Transverse colon (tissue), 4 donors: ENCODE data around the gene PHRF1.

Experiments used
- CTCF ChIP-seq, 5 experiments: fragments of 200-600 bp in 3 of 5; fragments of 450-650 bp in 2 of 5; sonication (generic) in 3 of 5; IDR thresholded peaks; 1 replicate in 2 of 5; 2 replicates in 3 of 5; pipeline ENCODE4 v1.5.1; 2016 to 2017; ENCODE audit warnings: antibody characterized with exemption in 5 of 5, inconsistent platforms in 3 of 5, mild to moderate bottlenecking in 2 of 5, moderate library complexity in 1 of 5
- POLR2A ChIP-seq: fragments of 450-650 bp; IDR thresholded peaks from one replicate; pipeline ENCODE4 v1.6.1; 2016; ENCODE audit warnings: antibody characterized with exemption, mild to moderate bottlenecking, moderate library complexity
- POLR2AphosphoS5 ChIP-seq, 3 donors: sonication (generic); formaldehyde crosslinking; IDR thresholded peaks; one replicate each; pipeline ENCODE4 v1.6.1; 2016; ENCODE audit warnings: antibody characterized with exemption in 3 of 3

GRCh38 chr11:640021-640706 lies 63.9 kb downstream of the PHRF1 start:
- TF ChIP-seq POLR2A (no peak), CTCF (IDR thresholded peaks at IDR 0.05) (no peak), POLR2AphosphoS5 (IDR thresholded peaks at IDR 0.05) (no peak)
